IPS-18a (cell line): ENCODE data around the gene MIGA1.
"Not testable (repeated sequence)": the region's sequence is repeated elsewhere in the genome, so short reads cannot be mapped to it uniquely, and the experiment has no call there.

Source experiments
- H3K27ac ChIP-seq: one replicate; pipeline ENCODE4 v1.5.1; 2013; ENCODE audit warnings: low read length
- H3K27me3 ChIP-seq: one replicate; pipeline ENCODE4 v1.6.1; 2013; ENCODE audit warnings: mild to moderate bottlenecking, low read length; ENCODE audit not compliant: control insufficient read depth, insufficient read depth
- H3K36me3 ChIP-seq: one replicate; pipeline ENCODE4 v1.6.1; 2013; ENCODE audit warnings: low read depth, low read length; ENCODE audit not compliant: control insufficient read depth
- H3K4me1 ChIP-seq: one replicate; pipeline ENCODE4 v1.6.1; 2013; ENCODE audit warnings: low read depth, low read length; ENCODE audit not compliant: control insufficient read depth
- H3K4me3 ChIP-seq: one replicate; pipeline ENCODE4 v1.5.1; 2013; ENCODE audit warnings: low read length
- H3K9ac ChIP-seq: one replicate; pipeline ENCODE4 v1.6.1; 2013; ENCODE audit warnings: mild to moderate bottlenecking, low read length, moderate library complexity
- H3K9me3 ChIP-seq: one replicate; pipeline ENCODE4 v1.6.1; 2013; ENCODE audit warnings: low read depth, low read length; ENCODE audit not compliant: control insufficient read depth

The MIGA1 gene

GRCh38 chr1:77762072-77762476 lies 17.4 kb upstream of the MIGA1 start:
- no peak overlapping the region for H3K27ac ChIP-seq
- H3K36me3 ChIP-seq: no peaks in the 10 kb centered on the region
- H3K4me3 ChIP-seq: no peak overlapping the region
- no peaks in the 10 kb centered on the region for H3K9me3 ChIP-seq
- H3K4me1 ChIP-seq: peaks cover 8% of the 10 kb centered on the region
- H3K9ac ChIP-seq: no peak overlapping the region
- H3K27me3 ChIP-seq: no peaks in the 10 kb centered on the region

- no peak overlapping the region for H3K27ac ChIP-seq
- H3K36me3 ChIP-seq: no peaks in the 10 kb centered on the region
- no peaks in the 10 kb centered on the region for H3K27me3 ChIP-seq
- H3K4me3 ChIP-seq: no peak overlapping the region
- no peak overlapping the region for H3K9ac ChIP-seq
- no peaks in the 10 kb centered on the region for H3K9me3 ChIP-seq
- H3K4me1 ChIP-seq: no peaks in the 10 kb centered on the region
These were observed 11.4 kb upstream of the MIGA1 start for GRCh38 chr1:77768006-77768405.

GRCh38 chr1:77776007-77776700 lies 3.3 kb upstream of the MIGA1 start:
- Histone ChIP-seq H3K27me3 (no peaks in the 10 kb centered on the region), H3K9ac (no peak overlapping the region), H3K9me3 (no peaks in the 10 kb centered on the region), H3K36me3 (no peaks in the 10 kb centered on the region), H3K27ac (no peak overlapping the region), H3K4me1 (peaks cover 4% of the 10 kb centered on the region), H3K4me3 (no peak overlapping the region)

- Histone ChIP-seq H3K27ac (no peak overlapping the region), H3K9ac (no peak overlapping the region), H3K4me1 (peaks cover 4% of the 10 kb centered on the region), H3K36me3 (peaks cover 2% of the 10 kb centered on the region), H3K27me3 (no peaks in the 10 kb centered on the region), H3K9me3 (no peaks in the 10 kb centered on the region), H3K4me3 (no peak overlapping the region)
These were observed 2.2 kb downstream of the MIGA1 start for GRCh38 chr1:77781683-77782082.

GRCh38 chr1:77783141-77783540 lies 3.7 kb downstream of the MIGA1 start:
- H3K27me3 ChIP-seq: no peaks in the 10 kb centered on the region
- H3K9me3 ChIP-seq: no peaks in the 10 kb centered on the region
- H3K9ac ChIP-seq: no peak overlapping the region
- peaks cover 4% of the 10 kb centered on the region for H3K4me1 ChIP-seq
- H3K4me3 ChIP-seq: no peak overlapping the region
- H3K27ac ChIP-seq: no peak overlapping the region
- peaks cover 2% of the 10 kb centered on the region for H3K36me3 ChIP-seq

GRCh38 chr1:77786093-77786741 lies 6.8 kb downstream of the MIGA1 start:
- not testable (repeated sequence) for H3K4me3 ChIP-seq, H3K27me3 ChIP-seq, H3K9me3 ChIP-seq, H3K4me1 ChIP-seq, H3K9ac ChIP-seq, H3K36me3 ChIP-seq, H3K27ac ChIP-seq

- Histone ChIP-seq H3K27ac (no peak overlapping the region), H3K9me3 (no peaks in the 10 kb centered on the region), H3K27me3 (no peaks in the 10 kb centered on the region), H3K36me3 (no peaks in the 10 kb centered on the region), H3K9ac (no peak overlapping the region), H3K4me3 (no peak overlapping the region), H3K4me1 (no peaks in the 10 kb centered on the region)
These were observed 15.1 kb downstream of the MIGA1 start for GRCh38 chr1:77794550-77794949.

- H3K9me3 ChIP-seq: no peaks in the 10 kb centered on the region
- H3K27me3 ChIP-seq: no peaks in the 10 kb centered on the region
- H3K36me3 ChIP-seq: no peaks in the 10 kb centered on the region
- no peak overlapping the region for H3K27ac ChIP-seq
- H3K4me1 ChIP-seq: no peaks in the 10 kb centered on the region
- H3K4me3 ChIP-seq: no peak overlapping the region
- no peak overlapping the region for H3K9ac ChIP-seq
These were observed 17.4 kb downstream of the MIGA1 start for GRCh38 chr1:77796695-77797405.

GRCh38 chr1:77797991-77798390 lies 18.5 kb downstream of the MIGA1 start:
- Histone ChIP-seq H3K9ac (no peak overlapping the region), H3K4me3 (no peak overlapping the region), H3K9me3 (no peaks in the 10 kb centered on the region), H3K4me1 (no peaks in the 10 kb centered on the region), H3K36me3 (no peaks in the 10 kb centered on the region), H3K27ac (no peak overlapping the region), H3K27me3 (no peaks in the 10 kb centered on the region)

- Histone ChIP-seq H3K9ac (no peak overlapping the region), H3K4me3 (no peak overlapping the region), H3K36me3 (peaks cover 9% of the 10 kb centered on the region), H3K27ac (no peak overlapping the region), H3K9me3 (no peaks in the 10 kb centered on the region), H3K27me3 (no peaks in the 10 kb centered on the region), H3K4me1 (no peaks in the 10 kb centered on the region)
These were observed 22.6 kb downstream of the MIGA1 start for GRCh38 chr1:77802026-77802425.

- H3K27me3 ChIP-seq: no peaks in the 10 kb centered on the region
- no peak overlapping the region for H3K27ac ChIP-seq
- H3K4me1 ChIP-seq: no peaks in the 10 kb centered on the region
- H3K9ac ChIP-seq: no peak overlapping the region
- H3K36me3 ChIP-seq: peaks cover 15% of the 10 kb centered on the region
- H3K9me3 ChIP-seq: no peaks in the 10 kb centered on the region
- no peak overlapping the region for H3K4me3 ChIP-seq
These were observed 23.9 kb downstream of the MIGA1 start for GRCh38 chr1:77803371-77803770.
